GM12878 (cell line): Measurements from ENCODE around the gene TMEM121B. TPM values are rescaled to one million over a fixed set of nuclear protein-coding genes. Genes with fewer than 3 reads are reported as not detected.

ENCODE experiments used
- ATAC-seq: fragments of 200-7000 bp; cut with Tn5 transposase; 3 replicates; pipeline ENCODE4 v1.9.1; 2020; ENCODE audit warnings: mild to moderate bottlenecking, moderate library complexity
- BruUV-seq: library from RNA; stranded (reverse); fragments of 400-500 nt; replicated peaks from 2 replicates; lab custom pipeline; 2021; lab: Mats Ljungman, UMichigan
- CTCF ChIA-PET: fragments of 300-600 bp; sonication (Branson Sonifier 250); formaldehyde crosslinking; extraction: SDS; loops from one replicate; lab custom pipeline; 2021; ENCODE audit warnings: inconsistent platforms; lab: Yijun Ruan, JAX
- POLR2A ChIA-PET: fragments of 350-600 bp; formaldehyde crosslinking; extraction: SDS; loops from one replicate; lab custom pipeline; 2021; ENCODE audit warnings: inconsistent platforms; lab: Charles Lee
- RAD21 ChIA-PET: fragments of 300-600 bp; sonication (Branson Sonifier 250); formaldehyde crosslinking; loops from one replicate; lab custom pipeline; 2023; ENCODE audit warnings: antibody characterized with exemption; ENCODE audit not compliant: unreplicated experiment; lab: Charles Lee
- SMC1A ChIA-PET: fragments of 300-600 bp; sonication (Branson Sonifier 250); formaldehyde crosslinking; loops from one replicate; lab custom pipeline; 2023; ENCODE audit not compliant: unreplicated experiment, uncharacterized antibody; lab: Charles Lee
- DNase-seq: peaks from one replicate; pipeline ENCODE4 v3.0.0-alpha.2; 2011; ENCODE audit warnings: low read depth, low spot score
- FAIRE-seq: peaks from 3 replicates; lab custom pipeline; 2011; peaks lifted over from hg19 to GRCh38; lab: Jason Lieb, UNC
- H2AFZ ChIP-seq: 2 replicates; pipeline ENCODE4 v1.6.0; 2011; ENCODE audit warnings: low read depth, low read length, control low read depth; ENCODE audit not compliant: control insufficient read depth
- H3K27ac ChIP-seq: 2 replicates; pipeline ENCODE4 v1.5.1; 2011; ENCODE audit warnings: control low read depth; ENCODE audit not compliant: control insufficient read depth, insufficient read depth
- H3K27me3 ChIP-seq, 2 experiments: replicated peaks in 1 of 2; 2 replicates each; pipeline versions ENCODE4 v1.6.0 to v1.6.1; 2011; ENCODE audit warnings: low read length in 1 of 2; ENCODE audit not compliant: control insufficient read depth in 2 of 2, insufficient read depth in 2 of 2
- H3K36me3 ChIP-seq, 2 experiments: 2 replicates each; pipeline ENCODE4 v1.5.1; 2011; ENCODE audit warnings: low read length in 1 of 2; ENCODE audit not compliant: control insufficient read depth in 2 of 2, insufficient read depth in 2 of 2
- H3K4me1 ChIP-seq: 2 replicates; pipeline ENCODE4 v1.6.1; 2011; ENCODE audit warnings: mild to moderate bottlenecking, low read length, moderate library complexity, mixed read lengths; ENCODE audit not compliant: control insufficient read depth, insufficient read depth
- H3K4me2 ChIP-seq: 2 replicates; pipeline ENCODE4 v1.6.0; 2011; ENCODE audit warnings: control low read depth; ENCODE audit not compliant: control insufficient read depth, insufficient read depth
- H3K4me3 ChIP-seq: fragments of 200-600 bp; sonication (generic); 2 replicates; pipeline ENCODE4 v1.5.1; 2016
- H3K79me2 ChIP-seq: 2 replicates; pipeline ENCODE4 v1.6.0; 2011; ENCODE audit warnings: low read length; ENCODE audit not compliant: control insufficient read depth, insufficient read depth
- H3K9ac ChIP-seq: 2 replicates; pipeline ENCODE4 v1.8.0; 2011; ENCODE audit warnings: low read length, control low read depth, mixed read lengths; ENCODE audit not compliant: control insufficient read depth, insufficient read depth
- H3K9me3 ChIP-seq: replicated peaks from 3 replicates; pipeline ENCODE4 v1.5.1; 2011; ENCODE audit warnings: mild to moderate bottlenecking, low read length; ENCODE audit not compliant: control insufficient read depth, insufficient read depth
- H4K20me1 ChIP-seq: 2 replicates; pipeline ENCODE4 v1.6.0; 2011; ENCODE audit not compliant: control insufficient read depth, insufficient read depth
- ATF3 ChIP-seq: IDR thresholded peaks from 2 replicates; pipeline ENCODE4 v1.6.1; 2011; ENCODE audit warnings: low read depth, mild to moderate bottlenecking, low read length, moderate library complexity, borderline replicate concordance; ENCODE audit errors: extremely low read depth
- CEBPZ ChIP-seq: fragments of 150-350 bp; IDR thresholded peaks from 2 replicates; pipeline ENCODE4 v1.6.1; 2016; ENCODE audit warnings: low read depth, low read length
- MAX ChIP-seq: IDR thresholded peaks from 2 replicates; pipeline ENCODE4 v1.6.1; 2012; ENCODE audit warnings: low read depth, low read length, improper control_type of control experiment
- NBN ChIP-seq: fragments of 450-650 bp; IDR thresholded peaks from 2 replicates; pipeline ENCODE4 v1.6.1; 2016
- NR2C1 ChIP-seq: fragments of 450-650 bp; IDR thresholded peaks from 2 replicates; pipeline ENCODE4 v1.6.1; 2017; ENCODE audit warnings: antibody characterized with exemption, mild to moderate bottlenecking, moderate library complexity
- PML ChIP-seq: IDR thresholded peaks from 2 replicates; pipeline ENCODE4 v1.6.1; 2012; ENCODE audit warnings: low read length, inconsistent platforms
- POLR2AphosphoS2 ChIP-seq: IDR thresholded peaks from 2 replicates; pipeline ENCODE4 v1.6.1; 2011; ENCODE audit warnings: low read depth, mild to moderate bottlenecking, low read length, improper control_type of control experiment, moderate library complexity
- RAD21 ChIP-seq: IDR thresholded peaks from 2 replicates; pipeline ENCODE4 v1.6.1; 2011; ENCODE audit warnings: mild to moderate bottlenecking, low read depth, low read length, moderate library complexity; ENCODE audit not compliant: insufficient read depth
- STAT1 ChIP-seq: fragments of 450-650 bp; conservative IDR thresholded peaks from 2 replicates; pipeline ENCODE4 v1.6.1; 2014; ENCODE audit warnings: antibody characterized with exemption, mild to moderate bottlenecking
- SUZ12 ChIP-seq: fragments of 200-600 bp; sonication (generic); IDR thresholded peaks from one replicate; pipeline ENCODE4 v1.6.1; 2018; ENCODE audit warnings: antibody characterized with exemption, mild to moderate bottlenecking; ENCODE audit not compliant: unreplicated experiment
- WGBS: methylation state at CpG from one replicate; pipeline ENCODE4 v1.1.6; 2016; ENCODE audit warnings: low lambda C conversion rate; ENCODE audit not compliant: insufficient replicate concordance, insufficient coverage; ENCODE audit errors: missing lambda C conversion rate; 5-methylcytosine and 5-hydroxymethylcytosine counted together
- in situ Hi-C: fragments of 300-500 bp; cut with MboI; formaldehyde crosslinking; loops from 9 replicates; pipeline ENCODE4 v1.14.3; 2018; ENCODE audit warnings: mixed read lengths
- intact Hi-C: fragments of 100-400 bp; cut with micrococcal nuclease; formaldehyde crosslinking; loops from one replicate; pipeline ENCODE4 v1.14.2; 2022; ENCODE audit not compliant: unreplicated experiment
- polyA plus RNA-seq, 11 experiments: library from polyadenylated mRNA; depleted of rRNA in 4 of 11; unstranded in 6 of 11; stranded (reverse) in 5 of 11; fragments of >200 nt; fragmentation: Nextera tagmentation in 4 of 11; fragmentation: Illumina TruSeq in 1 of 11; extraction: Ambion mirVana in 4 of 11; extraction: Trizol in 1 of 11; gene quantifications; 1 replicate in 1 of 11; 2 replicates in 10 of 11; pipeline versions ENCODE4 v1.2.1 to v1.2.3, GENCODE V29; 2011 to 2016; ENCODE audit warnings: inconsistent platforms in 2 of 11, missing spikeins in 2 of 11, low read depth in 1 of 11
- total RNA-seq, 4 experiments: library from RNA; depleted of rRNA in 3 of 4; stranded (reverse); fragments of >200 nt in 3 of 4; fragmentation: Illumina TruSeq in 1 of 4; extraction: Trizol in 1 of 4; gene quantifications; 2 replicates each; pipeline versions ENCODE4 v1.2.1 to v1.2.3, GENCODE V29; 2013 to 2021

TMEM121B gene
- total and polyA plus RNA-seq, 10 of the 15 experiments (the other 5 are each of a cell fraction or from before 2014, with no cell fraction given) = 0.02 to 0.10 (median 0.06) TPM; not detected in 5

DNA sequence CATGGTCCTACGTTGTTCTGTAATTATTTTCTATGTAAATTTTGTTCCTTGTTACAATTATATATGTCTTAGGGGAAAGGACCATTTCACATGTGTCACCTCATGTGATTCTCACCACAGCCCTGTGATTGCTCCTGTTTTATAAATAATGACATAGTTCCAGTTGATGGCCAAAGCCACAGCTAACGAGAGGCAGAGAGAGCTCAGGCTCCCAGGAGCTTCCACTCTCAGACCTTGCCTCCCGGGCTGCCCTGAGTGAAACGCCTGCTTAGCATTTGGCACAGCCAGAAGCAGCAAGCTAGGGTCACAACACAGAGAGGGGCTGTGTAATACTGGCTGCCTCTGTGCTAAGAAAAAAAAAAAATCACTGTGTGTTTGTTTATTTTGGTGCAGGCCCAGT lies 5.9 kb downstream of the TMEM121B start:
- no peak overlapping the region for H2AFZ ChIP-seq
- ChIA-PET SMC1A (no interaction called here), CTCF (interaction anchor here (0.7 kb wide), 2 partner anchors 20 to 386 kb away, joined by 3 read pairs; no protein-coding TSS in a partner anchor), POLR2A (no interaction called here), RAD21 (no interaction called here)
- BruUV-seq = no TSS peak
- peaks cover 4% of the 10 kb centered on the region; the same call in 1 of the 2 replicates for H4K20me1 ChIP-seq
- H3K9ac ChIP-seq = no peak overlapping the region
- H3K9me3 ChIP-seq = no peaks in the 10 kb centered on the region
- no peak for ATAC-seq
- DNase-seq = no peak
- 33% methylated on average over 4 of the region's 4 CpGs for WGBS
- no peak overlapping the region for H3K4me2 ChIP-seq
- no peak overlapping the region for H3K27ac ChIP-seq
- H3K79me2 ChIP-seq = no peaks in the 10 kb centered on the region
- no peaks in the 10 kb centered on the region for H3K27me3 ChIP-seq
- FAIRE-seq = no peak
- H3K4me1 ChIP-seq = peaks cover 18% of the 10 kb centered on the region
- H3K4me3 ChIP-seq = no peak overlapping the region
- no peaks in the 10 kb centered on the region for H3K36me3 ChIP-seq
- no peak for TF ChIP-seq SUZ12
- no peak for TF ChIP-seq MAX
- no peak for TF ChIP-seq STAT1
- no peak for TF ChIP-seq CEBPZ
- no peak for TF ChIP-seq PML
- TF ChIP-seq POLR2AphosphoS2 = no peak
- no peak for TF ChIP-seq NR2C1
- TF ChIP-seq ATF3 = no peak
- TF ChIP-seq RAD21 = no peak
- TF ChIP-seq NBN = no peak
- intact Hi-C loops = no loop called here
- in situ Hi-C loops = no loop called here
